Right cardiac atrium (tissue), 5 donors: Measurements from ENCODE around the gene PPP2R5C. TPM values are rescaled to one million over a fixed set of nuclear protein-coding genes. Genes with fewer than 3 reads are reported as not detected.

ENCODE experiments used
- ATAC-seq, 2 donors: fragments of 200-7000 bp; cut with Tn5 transposase; one replicate each; pipeline versions ENCODE4 v1.8.0 to v1.9.1; 2020; ENCODE audit warnings: moderate library complexity in 2 of 2, mild to moderate bottlenecking in 1 of 2
- DNase-seq, 3 donors: peaks; one replicate each; pipeline ENCODE4 v3.0.0-alpha.2; 2020
- H3K27ac ChIP-seq: one replicate; pipeline ENCODE4 v1.5.1; 2013; ENCODE audit warnings: mild to moderate bottlenecking, low read length, control low read depth, moderate library complexity
- H3K27me3 ChIP-seq: one replicate; pipeline ENCODE4 v1.6.1; 2013; ENCODE audit not compliant: control insufficient read depth, insufficient read depth
- H3K4me1 ChIP-seq: one replicate; pipeline ENCODE4 v1.6.1; 2013; ENCODE audit warnings: low read length; ENCODE audit not compliant: control insufficient read depth, insufficient read depth
- H3K4me3 ChIP-seq: one replicate; pipeline ENCODE4 v1.5.1; 2013; ENCODE audit warnings: low read length, control low read depth
- H3K9me3 ChIP-seq: one replicate; pipeline ENCODE4 v1.6.1; 2013; ENCODE audit warnings: low read length; ENCODE audit not compliant: control insufficient read depth
- WGBS: extraction: QIAGEN DNeasy Blood & Tissue Kit; methylation state at CpG from one replicate; pipeline ENCODE4 v1.1.7; 2013; 5-methylcytosine and 5-hydroxymethylcytosine counted together
- intact Hi-C, 4 donors: fragments of 100-400 bp; cut with DNase I; formaldehyde crosslinking; loops; one replicate each; pipeline versions ENCODE4 v1.11.0 to v1.14.0; 2022 to 2023
- polyA plus RNA-seq: library from polyadenylated mRNA; stranded (reverse); fragments of 200-250 nt; gene quantifications from one replicate; pipeline ENCODE4 v1.2.3, GENCODE V29; 2013
- total RNA-seq, 4 donors: library from RNA; stranded (reverse); fragmentation: NEBNext Ultra II Directional; extraction: Animal tissue kit (Norgen Biotek cat#: 25700); gene quantifications; one replicate each; pipeline ENCODE4 v1.2.1, GENCODE V29; 2021
- donor health status: healthy with polysubstance abuse.
- donor health status: DM: no; HTN: yes; CAD: no.
- donor health status: DM: no; HTN: no; CAD: no.
- donor health status: DM: no; HTN: yes; CAD: no; lungs with severe emphysema.
- donor health status: DM: yes; HTN: yes; CAD: no.

The PPP2R5C gene
- total and polyA plus RNA-seq, 5 donors: 100.0 to 158 (median 144) TPM

DNA sequence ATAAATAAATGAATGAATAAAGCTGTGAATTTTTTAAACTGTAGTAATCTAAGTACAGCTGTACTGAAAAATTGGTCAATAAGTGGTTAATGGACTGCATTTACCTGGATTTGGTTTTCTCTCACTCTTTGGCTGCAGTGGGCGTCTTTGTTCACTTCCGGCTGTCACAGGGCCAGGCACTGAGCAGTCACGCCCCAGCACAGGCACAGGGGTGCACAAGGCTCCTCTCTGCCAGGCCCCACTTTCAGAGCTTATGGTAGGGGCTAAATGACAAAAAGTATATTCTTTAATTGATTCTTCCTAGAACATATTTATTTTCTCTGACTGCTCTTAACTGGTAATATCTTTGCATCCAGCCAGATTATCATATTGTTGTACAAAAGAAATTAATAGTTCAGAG is 132.2 kb downstream of the PPP2R5C start:
- 76% methylated on average over 3 of the region's 3 CpGs for WGBS
- H3K9me3 ChIP-seq: no peaks in the 10 kb centered on the region
- no peak overlapping the region for H3K4me3 ChIP-seq
- ATAC-seq (no peak), DNase-seq (no peak)
- no peak overlapping the region for H3K27ac ChIP-seq
- no peaks in the 10 kb centered on the region for H3K27me3 ChIP-seq
- intact Hi-C loops: no loop called here
- no peaks in the 10 kb centered on the region for H3K4me1 ChIP-seq

DNA sequence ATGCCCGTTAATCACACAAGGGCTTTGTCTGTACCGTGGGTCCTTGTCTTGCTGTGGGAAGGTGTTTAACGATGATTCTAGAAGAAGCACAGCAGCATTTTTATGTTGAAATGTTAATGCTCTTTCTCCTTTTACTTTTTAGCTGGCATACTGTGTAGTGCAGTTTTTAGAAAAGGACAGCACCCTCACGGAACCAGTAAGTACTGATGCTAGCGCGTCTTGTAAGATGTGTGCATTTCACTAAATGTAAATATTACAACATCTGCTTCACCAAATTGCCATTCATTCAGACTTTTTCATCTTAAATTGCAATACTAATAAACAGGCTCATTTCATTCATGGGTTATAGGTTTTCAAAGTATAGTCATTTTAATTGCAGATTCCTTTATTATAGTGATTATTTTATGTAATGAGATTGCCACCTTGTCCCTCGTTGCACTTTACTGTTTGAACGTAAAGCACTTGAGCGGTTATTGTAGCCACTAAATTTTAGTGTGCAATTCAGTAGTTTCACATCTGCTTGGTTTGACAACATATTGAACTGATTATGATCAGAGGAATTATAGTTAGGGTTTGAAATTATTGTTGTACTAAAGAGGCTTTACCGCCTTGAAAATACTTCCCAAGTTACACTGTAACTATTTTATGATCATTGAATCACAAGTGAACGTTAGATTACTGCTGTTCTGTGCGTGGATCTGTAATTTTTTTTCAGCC is 133.0 kb downstream of the PPP2R5C start:
- Histone ChIP-seq H3K4me1 (no peaks in the 10 kb centered on the region), H3K27ac (no peak overlapping the region), H3K4me3 (no peak overlapping the region), H3K27me3 (no peaks in the 10 kb centered on the region), H3K9me3 (no peaks in the 10 kb centered on the region)
- no peak for ATAC-seq
- intact Hi-C loops: no loop called here
- 94% methylated on average over 12 of the region's 12 CpGs for WGBS
- DNase-seq: no peak

DNA sequence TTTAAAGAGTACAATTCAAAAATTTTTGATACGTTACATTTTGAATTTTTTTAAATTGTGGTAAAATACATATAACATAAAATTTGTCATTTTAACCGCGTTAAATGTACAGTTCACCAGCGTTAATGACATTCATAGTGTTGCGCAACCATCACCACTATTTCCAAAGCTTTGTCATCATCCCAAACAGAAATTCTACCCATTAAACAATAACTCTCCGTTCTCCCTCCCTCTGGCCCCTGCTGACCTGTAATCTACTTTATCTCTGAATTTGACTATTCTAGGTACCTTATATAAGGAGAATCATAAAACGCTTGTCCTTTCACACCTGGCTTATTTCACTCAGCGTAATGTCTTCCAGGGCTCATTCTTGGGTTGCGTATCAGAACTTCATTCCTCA is 133.7 kb downstream of the PPP2R5C start:
- WGBS: 93% methylated on average over 9 of the region's 9 CpGs
- H3K4me1 ChIP-seq: no peaks in the 10 kb centered on the region
- no peaks in the 10 kb centered on the region for H3K27me3 ChIP-seq
- ATAC-seq (no peak), DNase-seq (no peak)
- no peak overlapping the region for H3K27ac ChIP-seq
- intact Hi-C loops: no loop called here
- H3K4me3 ChIP-seq: no peak overlapping the region
- no peaks in the 10 kb centered on the region for H3K9me3 ChIP-seq

DNA sequence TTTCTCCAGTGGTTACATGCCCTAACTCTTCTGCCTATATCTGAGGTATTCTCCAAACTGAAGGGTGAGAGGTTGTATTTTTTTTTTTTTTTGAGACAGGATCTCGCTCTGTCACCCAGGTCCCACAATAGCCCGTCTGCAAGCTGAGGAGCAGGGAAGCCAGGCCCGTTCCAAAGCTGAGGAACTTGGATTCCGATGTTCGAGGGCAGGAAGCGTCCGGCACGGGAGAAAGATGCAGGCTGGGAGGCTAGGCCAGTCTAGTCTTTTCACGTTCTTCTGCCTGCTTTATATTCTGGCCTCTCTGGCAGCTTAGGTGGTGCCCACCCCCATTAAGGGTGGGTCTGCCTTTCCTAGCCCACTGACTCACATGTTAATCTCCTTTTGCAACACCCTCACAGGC is 135.8 kb downstream of the PPP2R5C start:
- Histone ChIP-seq H3K4me1 (no peaks in the 10 kb centered on the region), H3K4me3 (no peak overlapping the region), H3K27ac (no peak overlapping the region), H3K9me3 (no peaks in the 10 kb centered on the region), H3K27me3 (no peaks in the 10 kb centered on the region)
- intact Hi-C loops: no loop called here
- WGBS: 94% methylated on average over 9 of the region's 9 CpGs
- DNase-seq: no peak
- ATAC-seq: no peak

DNA sequence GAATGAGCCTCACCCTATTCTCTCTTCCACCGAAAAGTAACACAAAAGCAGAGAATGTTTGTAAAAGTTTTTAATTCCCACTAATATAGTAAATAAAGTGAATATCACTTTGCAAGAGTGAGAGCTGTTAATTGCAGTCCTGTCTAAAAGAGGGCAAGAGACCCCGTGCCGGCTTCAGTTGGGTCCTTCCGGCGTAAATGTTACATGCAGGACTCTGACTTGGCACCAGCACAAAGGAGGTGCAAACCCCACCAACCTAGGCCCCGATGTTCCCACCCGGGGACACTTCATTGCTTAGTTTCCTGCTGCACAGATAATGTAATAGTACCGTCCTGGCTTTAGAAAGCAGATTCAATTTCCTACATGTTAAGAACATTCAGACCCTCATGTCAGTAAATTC is 136.9 kb downstream of the PPP2R5C start:
- WGBS: 95% methylated on average over 8 of the region's 8 CpGs
- H3K9me3 ChIP-seq: no peaks in the 10 kb centered on the region
- no peaks in the 10 kb centered on the region for H3K4me1 ChIP-seq

DNA sequence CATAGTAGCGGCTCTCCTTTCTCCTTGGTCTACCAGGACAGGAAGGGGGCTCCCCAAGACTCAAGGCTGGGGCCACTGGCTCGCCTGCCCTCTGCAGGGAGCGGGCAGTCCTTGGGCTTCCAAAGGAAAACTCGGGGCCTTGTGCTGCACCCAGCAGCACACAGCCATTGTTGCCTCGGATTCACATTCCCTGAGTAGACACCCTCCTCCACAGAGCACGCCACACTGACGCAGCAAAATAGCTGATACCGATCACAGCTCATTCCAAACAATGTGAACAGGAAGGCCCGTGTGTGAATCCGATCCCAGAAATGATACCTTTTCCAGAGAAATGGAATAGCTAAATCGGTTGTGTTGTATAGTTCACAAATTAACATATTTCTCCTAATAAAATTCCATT is 137.8 kb downstream of the PPP2R5C start:
- no peak overlapping the region for H3K27ac ChIP-seq
- no peaks in the 10 kb centered on the region for H3K4me1 ChIP-seq
- ATAC-seq: no peak
- H3K9me3 ChIP-seq: no peaks in the 10 kb centered on the region
- intact Hi-C loops: no loop called here
- DNase-seq: no peak
- H3K4me3 ChIP-seq: no peak overlapping the region
- no peaks in the 10 kb centered on the region for H3K27me3 ChIP-seq
- WGBS: 92% methylated on average over 11 of the region's 11 CpGs

More for the DNA sequence above, 136.9 kb downstream of the PPP2R5C start:
- ATAC-seq: no peak
- H3K27ac ChIP-seq: no peak overlapping the region
- intact Hi-C loops: no loop called here
- no peaks in the 10 kb centered on the region for H3K27me3 ChIP-seq
- no peak overlapping the region for H3K4me3 ChIP-seq
- DNase-seq: no peak

DNA sequence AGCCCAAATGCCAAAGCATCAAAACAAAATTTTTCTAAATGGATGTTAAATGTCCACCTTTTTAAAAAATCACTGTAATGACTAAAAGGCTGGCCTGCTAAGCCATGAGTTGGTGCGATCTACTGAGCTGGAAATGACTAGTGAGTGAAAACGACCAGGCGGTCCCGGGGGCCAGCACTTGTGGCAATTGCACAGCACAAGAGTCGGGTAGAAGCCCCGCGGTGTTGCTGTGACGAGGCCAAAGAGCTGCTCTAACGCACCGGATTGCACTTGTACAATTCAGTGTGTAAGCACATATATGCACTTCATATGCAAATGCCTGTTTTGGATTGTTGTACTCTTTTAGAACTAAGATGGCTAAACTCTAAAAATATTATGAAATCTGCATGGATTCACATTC is 138.7 kb downstream of the PPP2R5C start:
- 94% methylated on average over 10 of the region's 10 CpGs for WGBS
- DNase-seq: no peak
- H3K9me3 ChIP-seq: no peaks in the 10 kb centered on the region
- no peaks in the 10 kb centered on the region for H3K4me1 ChIP-seq
- no peaks in the 10 kb centered on the region for H3K27me3 ChIP-seq
- no peak for ATAC-seq
- no peak overlapping the region for H3K4me3 ChIP-seq
- H3K27ac ChIP-seq: no peak overlapping the region
- intact Hi-C loops: no loop called here

DNA sequence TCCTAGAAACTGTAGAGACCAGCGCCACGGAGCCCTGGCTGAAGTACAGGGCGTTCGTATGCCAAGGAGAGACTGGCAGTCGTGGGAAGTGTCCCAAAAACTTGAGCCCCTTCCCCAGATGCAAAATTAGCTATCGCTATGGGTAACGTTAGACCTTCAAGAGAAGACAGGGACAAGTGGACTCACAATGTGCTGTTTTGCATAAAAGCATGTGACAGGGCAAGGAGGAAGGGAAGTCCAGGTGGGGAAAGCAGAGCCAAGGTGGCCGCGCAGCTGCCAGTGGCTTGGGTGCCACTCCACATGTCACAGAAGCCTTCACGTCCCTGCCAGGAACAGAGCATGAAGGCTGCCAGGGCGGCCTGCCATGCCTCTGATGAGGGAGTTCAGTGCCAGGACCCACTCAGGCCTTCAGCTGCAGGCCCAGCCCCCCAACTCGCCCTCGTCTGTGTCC is 141.6 kb downstream of the PPP2R5C start:
- 78% methylated on average over 13 of the region's 13 CpGs for WGBS
- H3K27me3 ChIP-seq: no peaks in the 10 kb centered on the region
- intact Hi-C loops: no loop called here
- no peaks in the 10 kb centered on the region for H3K4me1 ChIP-seq
- ATAC-seq (peak; percentile 82 to 89), DNase-seq (peak; percentile 47 to 85 (median 84))
- H3K9me3 ChIP-seq: no peaks in the 10 kb centered on the region
- H3K4me3 ChIP-seq: no peak overlapping the region
- H3K27ac ChIP-seq: no peak overlapping the region

DNA sequence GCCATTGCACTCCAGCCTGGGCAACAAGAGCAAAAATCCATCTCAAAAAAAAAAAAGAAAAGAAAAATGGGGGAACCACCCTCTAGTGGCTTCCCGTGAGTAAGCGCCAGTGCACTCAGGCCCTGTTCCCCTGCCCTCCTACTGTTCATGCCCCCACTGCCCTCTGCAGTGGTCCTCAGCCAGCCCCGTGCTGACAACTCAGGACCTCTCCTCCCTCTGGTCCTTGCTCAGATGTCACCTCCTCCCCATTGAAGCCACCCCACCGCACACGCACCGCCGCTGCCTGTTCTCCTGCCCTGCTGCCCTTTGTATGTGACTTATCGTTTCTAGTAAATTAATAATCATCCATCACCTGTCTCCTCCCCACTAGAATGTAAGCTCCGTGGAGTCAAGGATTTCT is 144.1 kb downstream of the PPP2R5C start:
- DNase-seq (no peak), ATAC-seq (no peak)
- WGBS: 87% methylated on average over 9 of the region's 9 CpGs
- no peaks in the 10 kb centered on the region for H3K9me3 ChIP-seq
- H3K27ac ChIP-seq: no peak overlapping the region
- no peaks in the 10 kb centered on the region for H3K27me3 ChIP-seq
- no peaks in the 10 kb centered on the region for H3K4me1 ChIP-seq
- H3K4me3 ChIP-seq: no peak overlapping the region
- intact Hi-C loops: no loop called here

DNA sequence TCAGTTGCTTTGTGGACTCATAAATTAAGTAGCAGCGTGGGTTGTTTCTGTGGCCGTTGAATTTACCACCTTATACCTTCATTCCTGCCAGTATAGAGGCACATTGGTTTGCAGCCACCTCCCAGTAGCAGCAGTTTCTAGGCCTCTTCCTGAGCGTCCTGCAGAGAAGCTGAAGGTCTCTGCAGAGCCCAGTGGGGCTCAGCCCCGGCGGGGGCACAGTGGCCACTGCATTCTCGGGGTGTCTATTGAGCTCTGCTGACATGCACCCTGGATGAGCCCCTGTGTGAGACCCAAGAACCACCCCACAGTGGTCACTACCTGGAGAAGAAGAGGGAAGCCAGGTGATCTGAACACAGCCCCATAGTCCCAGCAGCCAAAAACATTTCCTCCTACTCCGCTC is 145.1 kb downstream of the PPP2R5C start:
- Histone ChIP-seq H3K4me1 (no peaks in the 10 kb centered on the region), H3K27ac (no peak overlapping the region), H3K9me3 (no peaks in the 10 kb centered on the region), H3K4me3 (no peak overlapping the region), H3K27me3 (no peaks in the 10 kb centered on the region)
- intact Hi-C loops: no loop called here
- no peak for DNase-seq
- no peak for ATAC-seq
- 95% methylated on average over 7 of the region's 7 CpGs for WGBS

DNA sequence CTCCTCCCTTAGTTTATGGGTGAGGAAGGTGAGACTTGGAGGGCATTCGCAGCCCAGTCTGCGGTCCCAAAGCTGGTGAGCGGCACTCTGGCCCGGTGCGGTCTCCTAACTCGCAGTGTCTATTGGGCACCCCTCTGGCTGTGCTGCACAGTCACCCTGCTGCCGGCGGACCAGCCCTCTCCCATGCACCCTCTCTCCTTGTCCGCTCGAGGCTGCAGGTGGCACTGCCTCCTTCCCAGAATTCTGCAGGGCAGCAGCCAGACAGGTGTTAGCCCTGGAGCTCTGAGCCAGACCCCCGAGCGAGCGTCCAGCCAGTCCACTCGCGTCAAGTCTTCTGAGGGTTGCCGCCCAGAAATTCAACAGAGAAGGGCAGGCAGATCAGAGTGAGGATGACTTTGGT is 146.1 kb downstream of the PPP2R5C start:
- WGBS: 93% methylated on average over 16 of the region's 16 CpGs
- Histone ChIP-seq H3K9me3 (no peaks in the 10 kb centered on the region), H3K4me3 (no peak overlapping the region), H3K4me1 (no peaks in the 10 kb centered on the region), H3K27me3 (no peaks in the 10 kb centered on the region), H3K27ac (no peak overlapping the region)
- ATAC-seq (no peak), DNase-seq (no peak)
- intact Hi-C loops: no loop called here

DNA sequence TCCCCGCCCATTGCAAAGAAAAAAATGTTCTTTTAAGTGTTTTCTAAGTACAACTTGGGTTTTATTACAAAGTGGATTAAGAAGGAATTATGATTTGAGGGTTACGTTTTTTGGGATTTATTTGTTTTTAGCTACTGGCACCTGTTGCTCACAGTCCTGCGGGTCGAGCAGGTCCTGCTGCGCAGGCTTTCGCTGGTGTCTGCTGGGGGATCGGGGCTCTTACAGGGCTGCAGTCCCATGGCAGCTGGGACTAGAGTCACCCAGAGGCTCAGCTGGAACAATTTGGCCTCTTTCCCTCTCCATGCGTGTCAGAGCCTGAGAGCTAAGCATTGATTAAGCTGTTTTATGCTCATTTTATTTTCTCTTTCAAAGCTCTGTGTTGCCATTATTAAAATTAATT is 147.3 kb downstream of the PPP2R5C start:
- intact Hi-C loops: no loop called here
- Histone ChIP-seq H3K9me3 (no peaks in the 10 kb centered on the region), H3K27me3 (no peaks in the 10 kb centered on the region), H3K4me3 (no peak overlapping the region), H3K4me1 (no peaks in the 10 kb centered on the region), H3K27ac (no peak overlapping the region)
- no peak for ATAC-seq
- no peak for DNase-seq
- WGBS: 96% methylated on average over 8 of the region's 8 CpGs
